Measurements from ENCODE around the gene OR51T1.
"Not testable (repeated sequence)": the region's sequence is repeated elsewhere in the genome, so short reads cannot be mapped to it uniquely, and the experiment has no call there.

DNA sequence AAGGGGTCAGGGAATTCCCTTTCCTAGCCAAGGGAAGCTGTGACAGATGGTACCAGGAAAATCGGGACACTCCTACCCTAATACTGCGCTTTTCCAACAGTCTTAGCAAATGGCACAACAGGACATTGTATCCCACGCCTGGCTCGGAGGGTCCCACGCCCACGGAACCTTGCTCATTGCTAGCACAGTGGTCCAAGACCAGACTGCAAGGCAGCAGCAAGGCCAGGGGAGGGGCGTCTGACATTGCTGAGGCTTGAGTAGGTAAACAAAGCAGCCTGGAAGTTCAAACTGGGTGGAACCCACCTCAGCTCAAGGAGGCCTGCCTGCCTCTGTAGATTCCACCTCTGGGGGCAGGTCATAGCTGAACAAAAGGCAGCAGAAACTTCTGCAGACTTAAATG, 27.4 kb upstream of the OR51T1 start:
- not testable (repeated sequence) for TF ChIP-seq KLF10 (tag by site-specific recombination; IDR thresholded peaks at IDR 0.05); HOXD13 (CRISPR knock-in tag; IDR thresholded peaks at IDR 0.05; ENCODE audit: borderline replicate concordance); ZNF571 (tag by site-specific recombination; IDR thresholded peaks at IDR 0.05); ZNF24 (tag by site-specific recombination; IDR thresholded peaks at IDR 0.05); PATZ1 (tag by site-specific recombination; IDR thresholded peaks at IDR 0.05); ZNF362 (tag by site-specific recombination; IDR thresholded peaks at IDR 0.05); SP2 (tag by site-specific recombination; IDR thresholded peaks at IDR 0.05); BCL11A (tag by site-specific recombination; IDR thresholded peaks at IDR 0.05; ENCODE audit: low read depth); SETDB1 (IDR thresholded peaks at IDR 0.05; ENCODE audit: insufficient read length, low read length)
- TF ChIP-seq, protein P1, sequence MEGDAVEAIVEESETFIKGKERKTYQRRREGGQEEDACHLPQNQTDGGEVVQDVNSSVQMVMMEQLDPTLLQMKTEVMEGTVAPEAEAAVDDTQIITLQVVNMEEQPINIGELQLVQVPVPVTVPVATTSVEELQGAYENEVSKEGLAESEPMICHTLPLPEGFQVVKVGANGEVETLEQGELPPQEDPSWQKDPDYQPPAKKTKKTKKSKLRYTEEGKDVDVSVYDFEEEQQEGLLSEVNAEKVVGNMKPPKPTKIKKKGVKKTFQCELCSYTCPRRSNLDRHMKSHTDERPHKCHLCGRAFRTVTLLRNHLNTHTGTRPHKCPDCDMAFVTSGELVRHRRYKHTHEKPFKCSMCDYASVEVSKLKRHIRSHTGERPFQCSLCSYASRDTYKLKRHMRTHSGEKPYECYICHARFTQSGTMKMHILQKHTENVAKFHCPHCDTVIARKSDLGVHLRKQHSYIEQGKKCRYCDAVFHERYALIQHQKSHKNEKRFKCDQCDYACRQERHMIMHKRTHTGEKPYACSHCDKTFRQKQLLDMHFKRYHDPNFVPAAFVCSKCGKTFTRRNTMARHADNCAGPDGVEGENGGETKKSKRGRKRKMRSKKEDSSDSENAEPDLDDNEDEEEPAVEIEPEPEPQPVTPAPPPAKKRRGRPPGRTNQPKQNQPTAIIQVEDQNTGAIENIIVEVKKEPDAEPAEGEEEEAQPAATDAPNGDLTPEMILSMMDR (tag by site-specific recombination; IDR thresholded peaks at IDR 0.05) = not testable (repeated sequence)
